Glutamatergic neuron (in vitro differentiated cells): ENCODE results near the gene RPTOR. TPM values are rescaled to one million over a fixed set of nuclear protein-coding genes. Genes with fewer than 3 reads are reported as not detected.
"Not testable (repeated sequence)": the region's sequence is repeated elsewhere in the genome, so short reads cannot be mapped to it uniquely, and the experiment has no call there.

ENCODE experiments used
- DNase-seq: peaks from one replicate; pipeline ENCODE4 v3.0.0; 2022
- H3K27ac Mint-ChIP-seq: one replicate; pipeline ENCODE4 v1.8.0; 2020; ENCODE audit warnings: mild to moderate bottlenecking, mixed read lengths, inconsistent platforms; ENCODE audit not compliant: unreplicated experiment
- H3K27me3 Mint-ChIP-seq: one replicate; pipeline ENCODE4 v1.8.0; 2020; ENCODE audit warnings: mild to moderate bottlenecking, moderate library complexity, mixed read lengths, inconsistent platforms; ENCODE audit not compliant: unreplicated experiment
- H3K36me3 Mint-ChIP-seq: one replicate; pipeline ENCODE4 v1.8.0; 2020; ENCODE audit warnings: mild to moderate bottlenecking, mixed read lengths, inconsistent platforms; ENCODE audit not compliant: unreplicated experiment
- H3K4me1 Mint-ChIP-seq: one replicate; pipeline ENCODE4 v1.8.0; 2020; ENCODE audit warnings: mild to moderate bottlenecking, low read depth, mixed read lengths, inconsistent platforms; ENCODE audit not compliant: unreplicated experiment
- H3K4me3 Mint-ChIP-seq: one replicate; pipeline ENCODE4 v1.8.0; 2020; ENCODE audit warnings: mild to moderate bottlenecking, mixed read lengths, inconsistent platforms; ENCODE audit not compliant: unreplicated experiment
- H3K9me3 Mint-ChIP-seq: one replicate; pipeline ENCODE4 v1.8.0; 2020; ENCODE audit warnings: mild to moderate bottlenecking, moderate library complexity, mixed read lengths, inconsistent platforms; ENCODE audit not compliant: unreplicated experiment
- total RNA-seq: library from RNA; stranded (reverse); fragmentation: NEBNext Ultra II Directional; extraction: Animal tissue kit (Norgen Biotek cat#: 25700); gene quantifications from one replicate; pipeline ENCODE4 v1.2.1, GENCODE V29; 2021; ENCODE audit not compliant: unreplicated experiment
- TF ChIP-seq, protein P1 (sequence below): fragments of 200-600 bp; sonication (generic); IDR thresholded peaks from one replicate; pipeline ENCODE4 v1.5.0; 2021; ENCODE audit not compliant: partially characterized antibody, unreplicated experiment

RPTOR gene
- total RNA-seq, 1 donor from 2014 or later: 39.8 TPM

DNA sequence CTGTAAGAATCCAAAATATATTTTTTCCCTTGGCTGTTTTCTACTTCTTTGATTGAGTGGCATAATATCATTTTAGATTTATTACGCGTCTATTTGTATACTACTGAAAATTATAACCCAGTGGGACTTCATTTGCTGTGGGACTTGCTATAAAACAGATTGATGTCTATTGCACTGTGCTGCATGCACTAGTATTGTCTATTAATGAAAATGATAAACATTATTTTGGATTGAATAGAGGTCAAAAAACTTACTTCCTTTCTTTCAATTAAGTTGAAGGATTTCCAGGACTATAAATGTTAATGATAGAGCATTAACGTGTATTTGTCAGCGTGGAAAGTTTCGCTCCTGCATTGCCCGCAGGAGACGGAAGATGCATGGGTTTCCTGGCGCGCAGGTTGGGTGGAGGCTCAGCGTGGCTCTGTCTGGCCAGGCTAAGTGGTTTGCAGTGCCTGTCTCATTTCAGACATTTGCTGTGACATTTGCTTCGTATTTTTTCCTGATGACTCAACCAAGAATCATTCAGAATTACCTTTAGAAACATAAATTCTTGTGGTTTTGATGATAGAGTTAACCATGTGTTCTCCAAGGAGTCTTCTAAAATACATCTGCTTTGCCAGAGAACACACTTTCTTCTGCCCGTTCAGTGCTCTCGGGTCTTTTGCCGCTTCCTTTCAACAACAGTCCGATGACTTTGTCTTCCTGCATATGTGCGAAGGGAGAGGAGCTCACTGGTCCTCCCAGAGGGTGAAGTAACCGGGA, 216.7 kb downstream of the RPTOR start:
- TF ChIP-seq, protein P1, sequence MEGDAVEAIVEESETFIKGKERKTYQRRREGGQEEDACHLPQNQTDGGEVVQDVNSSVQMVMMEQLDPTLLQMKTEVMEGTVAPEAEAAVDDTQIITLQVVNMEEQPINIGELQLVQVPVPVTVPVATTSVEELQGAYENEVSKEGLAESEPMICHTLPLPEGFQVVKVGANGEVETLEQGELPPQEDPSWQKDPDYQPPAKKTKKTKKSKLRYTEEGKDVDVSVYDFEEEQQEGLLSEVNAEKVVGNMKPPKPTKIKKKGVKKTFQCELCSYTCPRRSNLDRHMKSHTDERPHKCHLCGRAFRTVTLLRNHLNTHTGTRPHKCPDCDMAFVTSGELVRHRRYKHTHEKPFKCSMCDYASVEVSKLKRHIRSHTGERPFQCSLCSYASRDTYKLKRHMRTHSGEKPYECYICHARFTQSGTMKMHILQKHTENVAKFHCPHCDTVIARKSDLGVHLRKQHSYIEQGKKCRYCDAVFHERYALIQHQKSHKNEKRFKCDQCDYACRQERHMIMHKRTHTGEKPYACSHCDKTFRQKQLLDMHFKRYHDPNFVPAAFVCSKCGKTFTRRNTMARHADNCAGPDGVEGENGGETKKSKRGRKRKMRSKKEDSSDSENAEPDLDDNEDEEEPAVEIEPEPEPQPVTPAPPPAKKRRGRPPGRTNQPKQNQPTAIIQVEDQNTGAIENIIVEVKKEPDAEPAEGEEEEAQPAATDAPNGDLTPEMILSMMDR: no peak
- Mint-ChIP-seq H3K9me3 (no peaks in the 10 kb centered on the region), H3K36me3 (peaks cover 3% of the 10 kb centered on the region), H3K27ac (no peak overlapping the region), H3K4me1 (peaks cover 10% of the 10 kb centered on the region), H3K4me3 (no peak overlapping the region), H3K27me3 (no peaks in the 10 kb centered on the region)
- no peak for DNase-seq

DNA sequence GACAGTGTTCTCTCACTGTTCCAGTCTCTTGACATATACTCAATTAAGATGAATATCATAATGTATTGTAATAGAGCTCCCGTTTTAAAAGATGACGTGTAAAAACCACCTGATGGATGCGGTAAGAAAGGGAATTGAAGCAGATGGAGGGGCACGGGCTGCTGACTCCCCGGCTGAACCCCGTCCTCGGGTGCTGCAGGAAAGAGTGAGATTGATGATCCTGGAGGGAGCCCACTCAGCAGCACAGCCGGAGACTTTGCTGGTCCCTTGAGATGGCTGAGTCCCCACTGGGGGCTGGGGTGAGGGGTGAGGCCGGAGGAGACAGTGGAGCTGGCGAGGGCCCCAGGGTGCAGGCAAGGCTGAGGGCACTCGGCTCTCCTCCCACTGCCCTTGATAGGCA, 217.4 kb downstream of the RPTOR start:
- no peak overlapping the region for H3K4me3 Mint-ChIP-seq
- H3K4me1 Mint-ChIP-seq: peaks cover 10% of the 10 kb centered on the region
- H3K36me3 Mint-ChIP-seq: no peaks in the 10 kb centered on the region
- no peak for DNase-seq
- H3K27ac Mint-ChIP-seq: no peak overlapping the region
- TF ChIP-seq, protein P1: no peak
- no peaks in the 10 kb centered on the region for H3K27me3 Mint-ChIP-seq
- H3K9me3 Mint-ChIP-seq: no peaks in the 10 kb centered on the region

DNA sequence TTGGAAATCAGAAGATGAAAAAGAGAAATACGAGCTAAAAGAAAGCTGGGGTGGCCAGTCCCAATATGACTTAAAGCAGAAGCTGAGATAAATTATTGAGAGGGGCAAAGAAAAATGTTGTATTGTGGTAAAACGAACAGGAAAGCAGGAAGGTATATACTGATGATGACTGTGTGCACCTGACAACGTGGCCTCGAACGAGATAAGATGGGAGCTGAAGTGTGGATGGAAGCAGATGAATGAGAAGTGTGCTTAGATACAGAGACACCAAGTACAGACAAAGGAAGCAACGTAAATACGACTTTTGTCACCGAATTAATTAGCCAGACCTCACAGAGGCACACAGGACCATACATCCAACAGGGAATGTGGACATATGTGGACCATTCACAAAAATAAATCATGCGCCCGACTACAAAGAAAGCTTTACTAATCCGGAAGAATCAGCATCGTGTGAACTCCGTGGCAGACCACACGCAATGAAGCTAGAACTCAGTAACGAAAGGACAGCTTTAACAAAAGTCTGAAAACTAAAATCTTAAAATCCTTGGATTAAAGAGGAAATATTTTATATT, 218.7 kb downstream of the RPTOR start:
- Mint-ChIP-seq H3K27me3 (no peaks in the 10 kb centered on the region), H3K4me3 (peak overlapping the region; percentile 43), H3K4me1 (peaks cover 10% of the 10 kb centered on the region), H3K27ac (peak overlapping the region; percentile 2), H3K9me3 (no peaks in the 10 kb centered on the region), H3K36me3 (no peaks in the 10 kb centered on the region)
- TF ChIP-seq, protein P1: no peak
- no peak for DNase-seq

DNA sequence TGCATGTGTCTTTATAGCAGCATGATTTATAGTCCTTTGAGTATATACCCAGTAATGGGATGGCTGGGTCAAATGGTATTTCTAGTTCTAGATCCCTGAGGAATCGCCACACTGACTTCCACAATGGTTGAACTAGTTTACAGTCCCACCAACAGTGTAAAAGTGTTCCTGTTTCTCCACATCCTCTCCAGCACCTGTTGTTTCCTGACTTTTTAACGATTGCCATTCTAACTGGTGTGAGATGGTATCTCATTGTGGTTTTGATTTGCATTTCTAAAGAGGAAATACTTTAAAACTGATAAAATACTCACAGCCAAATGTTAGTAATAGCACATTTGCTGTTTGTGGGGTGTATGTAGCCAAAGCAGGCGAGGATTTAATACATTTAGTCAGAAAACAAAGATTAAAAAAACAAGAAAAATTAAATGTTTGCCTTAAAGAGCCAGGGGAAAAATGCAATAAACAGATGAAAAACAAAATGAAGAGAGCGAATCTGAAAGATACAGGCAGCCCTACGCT, 220.0 kb downstream of the RPTOR start:
- not testable (repeated sequence) for DNase-seq, H3K9me3 Mint-ChIP-seq, H3K27me3 Mint-ChIP-seq, H3K27ac Mint-ChIP-seq, H3K4me1 Mint-ChIP-seq, H3K36me3 Mint-ChIP-seq, H3K4me3 Mint-ChIP-seq

DNA sequence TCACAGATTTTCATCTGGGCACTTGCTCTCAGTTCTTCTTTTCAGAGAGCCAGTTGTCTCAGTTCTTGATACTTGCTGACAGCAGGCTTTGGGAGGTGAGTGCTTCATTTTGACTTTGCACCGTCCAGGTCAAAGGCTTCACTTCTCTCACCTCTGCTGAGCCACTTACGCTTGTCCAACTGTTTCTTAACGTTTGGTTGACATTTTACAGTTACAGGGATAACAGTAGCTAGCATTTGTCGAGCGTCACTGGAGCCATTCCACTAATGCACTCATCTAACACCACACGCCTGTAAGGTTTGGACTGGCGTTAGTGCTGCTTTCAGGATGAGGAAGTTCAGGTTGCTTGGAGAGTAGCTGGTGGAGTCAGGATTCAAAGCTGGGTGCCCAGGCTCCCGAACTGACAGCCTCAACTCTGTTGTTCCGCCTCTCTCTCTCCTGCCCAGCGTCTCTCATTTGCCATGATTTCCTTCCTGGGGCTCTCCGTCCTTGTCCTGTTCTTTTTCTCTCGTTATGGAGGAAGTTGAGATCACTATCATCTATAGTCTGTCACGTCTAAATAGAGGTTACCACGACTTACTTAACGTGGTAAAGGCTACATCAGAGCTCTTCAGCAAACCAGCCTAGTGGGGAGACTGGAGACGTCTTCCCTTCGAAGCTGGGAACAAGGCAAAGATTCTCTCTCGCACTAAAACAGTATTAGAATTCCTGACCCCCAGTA, 220.8 kb downstream of the RPTOR start:
- Mint-ChIP-seq H3K9me3 (no peaks in the 10 kb centered on the region), H3K27ac (no peak overlapping the region), H3K4me3 (no peak overlapping the region), H3K27me3 (no peaks in the 10 kb centered on the region), H3K36me3 (no peaks in the 10 kb centered on the region), H3K4me1 (peaks cover 11% of the 10 kb centered on the region)
- no peak for DNase-seq
- TF ChIP-seq, protein P1: no peak
